GM18907 (cell line): ENCODE measurements around the gene MPPED2.
"Not testable (repeated sequence)": the region's sequence is repeated elsewhere in the genome, so short reads cannot be mapped to it uniquely, and the experiment has no call there.

ENCODE experiments used
- ATAC-seq: cut with Tn5 transposase; IDR thresholded peaks from one replicate; pipeline ENCODE4 v1.9.1; 2021; ENCODE audit warnings: mild to moderate bottlenecking, moderate library complexity; ENCODE audit not compliant: unreplicated experiment

Gene MPPED2

DNA sequence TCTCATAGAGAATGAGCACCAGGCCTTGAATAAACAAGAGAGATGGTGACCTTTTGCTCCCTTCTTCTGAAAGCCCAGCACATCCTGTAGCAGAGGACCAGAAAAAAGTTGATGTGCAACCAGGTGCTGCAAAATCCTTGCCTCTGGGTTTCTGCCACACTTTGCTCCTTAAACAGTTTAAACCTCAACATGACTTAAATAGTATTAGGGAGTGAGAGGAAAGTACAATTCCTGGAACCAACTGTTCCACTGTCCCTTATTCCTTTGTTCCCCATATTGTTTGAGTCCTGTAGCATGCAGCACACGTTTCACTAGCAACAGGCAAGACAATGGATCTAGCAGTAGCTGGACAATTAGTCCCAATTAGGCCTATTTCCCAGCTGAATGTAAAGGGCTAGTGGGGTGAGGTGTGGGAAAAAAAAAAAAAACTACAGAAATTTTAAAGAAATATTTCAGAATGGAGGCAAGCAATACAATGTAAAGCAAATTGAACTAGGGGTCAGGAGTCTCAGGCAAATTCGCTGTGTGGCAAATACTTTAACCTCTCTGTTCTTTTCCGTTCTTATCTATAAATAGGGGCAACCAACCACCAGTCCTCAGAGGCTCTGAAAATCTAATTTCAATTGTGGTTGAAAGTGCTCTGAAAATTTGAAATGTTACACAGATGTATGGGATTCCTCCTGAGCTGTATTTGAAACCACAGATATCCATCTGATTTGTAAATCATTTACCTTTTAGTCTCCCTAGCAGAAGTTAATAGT lies 6.6 kb downstream of the MPPED2 start:
- no peak for ATAC-seq

DNA sequence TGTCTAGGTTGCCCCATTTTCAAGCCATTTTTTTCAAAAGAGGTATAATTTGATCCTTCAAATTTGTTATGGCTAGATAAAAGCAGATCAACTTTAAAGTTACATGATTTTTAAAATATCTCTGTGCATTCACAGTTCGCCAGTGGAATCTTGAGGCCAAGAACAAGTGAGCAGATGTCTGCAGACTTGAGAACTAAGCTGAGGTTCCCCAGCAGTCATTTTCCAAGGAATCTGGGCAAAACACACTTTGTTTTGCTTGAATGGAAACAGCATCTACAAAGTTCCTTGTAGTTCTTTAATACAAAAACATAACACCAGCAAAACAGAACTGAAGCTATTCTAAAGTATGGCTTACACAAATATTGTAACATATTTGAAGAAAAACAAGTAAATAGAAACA lies 7.7 kb downstream of the MPPED2 start:
- ATAC-seq, result no peak

DNA sequence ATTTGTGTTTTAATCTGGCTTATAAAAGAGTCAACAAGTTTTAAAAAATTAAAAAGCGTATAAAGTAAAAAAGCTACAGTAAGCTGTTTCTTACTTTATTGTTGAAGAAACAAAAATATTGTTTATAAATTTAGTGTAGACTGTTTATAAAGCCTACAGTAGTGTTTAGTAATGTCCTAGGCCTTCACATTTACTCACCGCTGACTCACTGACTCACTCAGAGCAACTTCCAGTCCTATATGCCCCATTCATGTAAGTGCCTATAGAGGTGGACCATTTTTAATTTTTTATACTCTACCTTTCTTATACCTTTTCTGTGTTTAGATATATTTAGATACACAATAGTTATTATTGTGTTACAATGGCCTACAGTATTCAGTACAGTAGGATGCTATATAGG lies 12.2 kb downstream of the MPPED2 start:
- no peak for ATAC-seq

DNA sequence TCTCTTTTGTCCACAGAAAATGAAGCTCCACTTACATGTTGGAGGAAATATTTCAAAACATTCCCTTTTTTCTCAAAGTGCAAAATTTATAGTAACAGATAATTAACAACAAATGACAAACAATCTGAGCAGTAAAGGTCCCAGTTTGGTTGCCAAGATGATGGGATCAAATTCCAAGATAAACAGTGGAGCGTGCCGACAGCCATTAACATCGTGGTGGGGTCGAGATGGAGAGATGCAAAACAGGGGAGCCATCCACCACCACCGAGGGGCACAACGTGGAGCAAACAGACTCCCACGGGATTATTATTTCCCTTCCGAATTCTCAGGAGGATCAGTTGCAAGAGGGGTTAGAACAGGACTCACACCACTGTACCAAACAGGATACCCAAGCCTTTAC lies 17.2 kb downstream of the MPPED2 start:
- ATAC-seq, result no peak

DNA sequence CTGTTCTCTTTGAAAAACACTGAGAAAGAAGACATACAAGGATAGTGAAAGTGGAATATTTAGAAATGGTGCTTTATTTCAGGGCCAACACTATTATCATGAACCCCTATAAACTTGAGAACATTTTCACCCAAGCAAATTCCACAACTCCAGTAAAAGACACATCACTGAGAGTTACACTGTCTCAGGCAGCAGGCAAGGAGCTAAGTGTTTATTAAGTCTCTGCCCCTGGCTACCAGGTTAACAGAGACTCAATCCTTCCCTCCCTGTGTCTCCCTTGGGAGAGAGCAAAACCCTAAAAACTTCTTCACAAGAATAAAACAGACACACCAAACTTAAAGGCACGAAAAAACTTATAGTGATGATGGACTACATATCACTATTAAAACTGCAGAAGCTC lies 18.5 kb downstream of the MPPED2 start:
- no peak for ATAC-seq

DNA sequence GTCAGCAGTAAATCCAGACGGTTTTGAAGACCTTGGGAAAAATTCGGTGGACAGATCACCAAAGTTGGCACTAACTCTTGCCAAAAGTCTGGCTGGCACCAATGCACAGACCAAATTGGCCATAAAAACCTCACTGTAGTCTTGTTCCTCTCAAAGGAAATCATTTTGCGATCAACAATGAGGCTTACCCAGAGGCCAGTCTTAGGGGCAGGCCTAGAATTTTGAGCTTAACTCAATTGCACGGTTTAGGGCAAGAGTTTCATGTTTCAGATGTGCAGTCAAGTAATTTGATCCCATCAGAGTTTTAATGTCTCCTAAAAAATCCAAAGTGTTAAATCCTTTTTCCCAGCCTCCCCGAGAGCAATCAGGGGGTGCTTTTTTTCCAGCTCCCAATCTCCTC lies 19.0 kb downstream of the MPPED2 start:
- no peak for ATAC-seq

DNA sequence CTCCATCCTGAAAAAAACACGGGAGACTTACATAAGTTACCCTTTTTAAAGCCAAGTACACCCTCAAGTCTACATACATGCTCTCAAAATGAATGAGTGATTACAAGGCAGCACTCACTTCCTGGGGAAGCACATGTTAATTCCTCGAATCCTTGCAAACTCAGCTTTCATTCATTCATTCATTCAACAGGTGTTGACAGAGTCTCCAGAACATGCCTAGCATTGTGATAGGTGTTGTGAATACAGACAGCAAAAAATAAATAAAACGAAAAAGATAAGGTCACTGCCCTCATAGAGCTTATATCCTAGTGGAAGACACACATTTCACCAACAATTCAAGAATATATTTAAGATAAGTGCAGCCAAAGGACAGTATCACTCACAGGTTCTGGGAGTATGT lies 19.7 kb downstream of the MPPED2 start:
- no peak for ATAC-seq

DNA sequence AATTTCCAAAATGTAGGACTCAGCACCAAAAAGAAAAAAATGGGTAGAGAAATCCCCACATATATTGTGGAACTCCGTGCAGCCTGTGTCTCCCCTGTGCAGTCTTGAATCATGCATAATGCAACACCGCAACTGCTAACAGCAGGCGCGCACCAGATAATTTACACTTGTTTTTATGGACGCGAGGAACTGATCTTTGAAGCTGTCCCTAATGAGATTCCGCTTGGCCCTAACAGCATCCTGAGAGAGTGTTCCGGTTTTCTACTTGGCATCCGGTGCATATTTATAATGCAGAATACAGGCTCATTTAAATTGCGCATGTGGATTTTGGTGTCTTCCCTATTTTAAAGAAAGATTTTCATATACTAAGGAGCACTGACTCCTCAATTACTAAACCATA lies 21.1 kb downstream of the MPPED2 start:
- no peak for ATAC-seq

DNA sequence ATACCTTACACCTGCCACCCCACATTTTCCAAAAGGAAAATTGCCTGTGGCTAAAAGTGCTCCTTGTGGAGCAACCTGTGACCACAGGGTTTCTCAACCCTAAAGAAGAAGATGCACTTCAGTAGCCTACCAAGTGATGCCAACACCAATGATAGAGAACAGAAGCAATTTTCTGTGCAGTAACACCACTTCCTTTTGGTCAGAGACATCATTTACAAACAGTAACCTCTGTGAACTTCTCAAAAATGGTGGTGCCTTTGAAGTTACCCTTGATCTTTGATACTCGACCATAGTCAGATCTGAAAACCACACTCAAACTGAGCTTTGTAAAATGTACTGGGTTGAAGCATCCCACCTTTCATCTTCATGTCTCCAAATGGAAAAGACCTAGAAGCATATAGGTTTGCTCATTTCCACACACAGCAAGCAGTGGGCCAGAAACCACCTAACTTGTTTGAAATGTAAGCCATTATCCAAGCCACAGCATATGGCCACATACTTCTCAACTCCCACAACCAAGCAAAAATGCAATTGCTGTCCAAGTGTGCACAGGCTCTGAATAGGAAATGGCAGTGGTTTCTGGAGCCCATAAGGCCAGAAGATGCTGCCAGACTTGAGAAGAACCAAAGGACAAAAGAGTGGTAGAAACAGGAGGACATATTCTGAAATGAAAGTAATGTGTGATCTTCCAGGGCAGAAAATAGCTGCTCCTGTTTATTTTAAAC lies 24.3 kb downstream of the MPPED2 start:
- ATAC-seq, result no peak

DNA sequence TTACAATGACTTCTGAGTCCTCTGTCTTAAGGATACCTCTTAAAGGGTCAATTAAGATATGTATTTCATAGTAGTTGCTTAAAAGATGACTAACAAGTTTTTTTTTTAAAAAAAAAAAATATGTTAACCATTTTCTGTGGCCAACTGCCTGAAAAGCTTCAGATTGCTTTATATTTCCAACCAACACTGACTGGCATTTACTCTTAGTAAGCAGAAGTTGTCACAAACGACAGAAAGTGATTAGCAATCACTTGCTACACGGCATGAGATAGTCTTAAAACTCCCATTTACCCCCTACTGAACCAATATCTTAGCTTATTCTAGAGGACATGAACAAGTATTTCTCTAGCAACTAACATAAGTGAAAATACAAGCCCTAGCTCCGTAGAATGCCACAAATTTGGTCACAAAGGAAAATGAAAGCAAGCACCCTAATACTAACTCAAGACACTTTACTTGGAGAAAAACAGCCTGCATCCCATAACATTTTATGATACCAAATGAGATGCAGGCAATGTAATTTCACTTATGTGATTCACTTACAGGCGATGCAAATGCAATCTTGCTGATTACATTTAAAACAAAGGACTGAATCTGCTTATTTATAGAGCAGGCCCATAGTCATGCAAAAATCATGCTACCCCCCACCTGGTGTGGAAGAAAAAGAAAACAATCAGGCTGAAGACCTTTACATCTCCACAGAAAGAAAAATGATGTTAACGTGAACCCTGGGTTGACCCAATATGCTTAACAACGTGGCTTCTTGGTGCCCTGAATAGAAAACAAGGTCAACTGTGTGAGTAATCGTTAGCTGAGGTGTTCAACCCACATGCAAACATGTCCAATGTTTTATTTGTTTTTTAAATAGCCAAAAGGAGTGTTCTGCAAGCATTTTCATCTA lies 25.7 kb downstream of the MPPED2 start:
- no peak for ATAC-seq

DNA sequence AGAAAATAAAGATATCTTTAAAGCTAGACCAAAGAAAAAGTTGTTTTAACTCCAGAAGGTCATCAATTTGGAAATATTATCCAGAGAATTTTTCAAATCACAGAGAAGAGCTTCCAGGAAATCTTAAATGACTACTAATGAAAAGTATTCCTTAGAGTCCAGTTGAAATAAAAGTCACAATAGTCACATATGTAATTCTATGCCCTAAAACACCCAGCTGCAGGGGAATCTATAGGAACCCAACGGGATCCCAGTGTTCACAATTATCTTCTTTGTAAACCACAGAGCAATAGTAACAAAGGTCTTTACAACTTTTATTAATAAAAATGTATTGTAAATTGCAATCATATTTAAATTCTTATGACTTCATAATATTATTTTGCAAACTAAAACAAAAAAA lies 27.1 kb downstream of the MPPED2 start:
- no peak for ATAC-seq

DNA sequence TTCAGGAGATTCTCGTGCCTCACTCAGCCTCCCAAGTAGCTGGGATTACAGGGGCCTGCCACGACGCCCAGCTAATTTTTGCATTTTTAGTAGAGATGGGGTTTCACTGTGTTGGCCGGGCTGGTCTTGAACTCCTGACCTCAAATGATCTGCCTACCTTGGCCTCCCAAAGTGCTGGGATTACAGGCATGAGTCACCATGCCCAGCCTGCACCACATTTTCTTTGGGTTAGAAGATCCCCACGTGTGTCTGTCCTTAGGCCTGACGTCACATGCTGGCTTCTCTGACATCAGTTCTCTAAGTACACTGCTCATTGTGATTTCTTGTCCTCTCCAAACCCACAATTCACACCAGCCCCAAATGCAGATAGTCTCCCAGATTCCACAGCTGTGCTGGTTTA lies 31.6 kb downstream of the MPPED2 start:
- ATAC-seq, result not testable (repeated sequence)

DNA sequence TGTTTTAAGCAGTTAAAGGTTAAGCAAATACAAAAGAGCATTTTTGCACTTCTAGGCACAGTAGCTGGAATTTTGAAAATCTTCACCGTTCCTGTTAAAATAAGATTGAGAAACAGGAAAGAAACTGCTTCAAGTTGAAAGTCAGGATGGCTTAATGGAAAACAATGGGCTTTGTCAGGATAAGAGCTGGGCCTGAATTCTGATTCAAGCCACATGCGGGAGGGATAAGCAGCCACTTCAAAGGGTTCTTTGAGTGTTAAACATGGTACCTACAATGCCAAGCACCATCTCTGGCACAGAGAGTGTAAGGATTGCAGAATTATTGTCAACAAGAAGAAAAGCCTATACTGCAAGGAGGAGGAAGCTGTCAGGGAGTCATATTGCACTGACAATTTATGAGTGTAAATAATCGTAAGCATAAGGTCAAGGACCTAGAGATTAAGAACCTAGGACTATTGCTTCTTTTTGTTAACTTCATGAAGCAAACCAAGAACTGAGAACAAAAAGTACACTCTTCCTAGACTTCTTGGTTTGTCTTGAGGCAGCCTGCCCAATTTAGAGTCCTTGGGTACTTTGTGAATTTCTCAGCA lies 32.5 kb downstream of the MPPED2 start:
- ATAC-seq, result no peak

DNA sequence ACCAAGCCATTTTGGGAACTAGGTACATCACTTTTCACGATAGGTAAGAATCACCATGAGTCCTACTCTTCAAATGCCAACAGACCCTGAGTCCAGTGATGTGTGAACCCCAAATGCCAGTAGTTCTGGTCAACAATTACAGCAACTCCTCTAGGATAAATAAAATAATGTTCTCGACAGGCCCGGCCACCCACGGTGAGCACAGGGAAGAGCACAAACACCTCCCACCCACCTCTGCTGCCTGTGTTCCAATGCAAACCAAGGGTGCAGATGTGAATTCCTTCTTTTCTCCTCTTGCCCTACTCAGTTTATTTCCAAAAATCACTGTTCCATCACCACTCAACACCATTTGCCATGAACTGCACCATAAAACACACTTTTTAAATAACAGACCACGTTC lies 33.3 kb downstream of the MPPED2 start:
- no peak for ATAC-seq

DNA sequence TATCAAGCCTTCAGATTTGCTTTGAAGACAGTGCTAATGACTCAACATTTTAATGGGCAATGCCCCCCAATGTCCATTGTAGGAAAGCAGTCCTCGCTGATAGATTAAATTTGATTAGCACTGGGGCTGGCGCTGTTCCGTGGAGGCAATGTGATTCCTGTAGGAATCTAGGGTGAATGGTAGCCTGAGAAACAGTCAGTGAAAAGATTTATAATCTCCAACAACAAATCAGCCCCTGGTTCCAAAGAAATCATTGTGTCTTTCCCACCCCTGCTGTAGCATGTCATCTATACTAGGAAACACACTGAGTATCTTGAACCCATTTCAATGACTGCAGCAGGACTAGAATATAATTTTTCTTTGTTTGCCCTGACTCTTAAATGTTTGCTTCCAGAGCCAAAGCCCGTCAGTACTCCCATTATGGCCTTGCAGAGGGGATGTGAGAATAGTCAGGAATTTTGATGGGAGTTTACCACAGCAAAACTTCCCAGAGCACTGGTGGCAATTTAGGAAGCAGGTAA lies 36.1 kb downstream of the MPPED2 start:
- no peak for ATAC-seq

DNA sequence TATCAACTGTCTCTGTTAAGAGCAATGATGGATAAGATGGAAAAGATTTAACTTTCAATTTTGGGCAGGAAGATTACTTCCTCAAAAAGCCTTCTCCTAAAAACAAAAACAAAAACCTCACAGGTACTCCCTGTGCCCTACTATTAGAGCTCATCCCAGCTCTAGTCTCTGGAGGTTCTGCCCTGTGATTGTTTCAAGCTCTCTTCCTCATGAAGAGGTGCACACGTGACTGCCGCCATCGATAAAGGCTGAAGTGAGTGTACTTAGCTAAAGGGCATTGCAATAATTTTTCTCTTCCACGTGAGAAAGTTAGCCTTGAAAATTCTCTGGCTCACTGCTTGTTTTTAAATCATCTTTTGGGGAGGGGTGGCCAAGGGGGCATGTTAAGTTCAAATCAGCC lies 36.6 kb downstream of the MPPED2 start:
- no peak for ATAC-seq

DNA sequence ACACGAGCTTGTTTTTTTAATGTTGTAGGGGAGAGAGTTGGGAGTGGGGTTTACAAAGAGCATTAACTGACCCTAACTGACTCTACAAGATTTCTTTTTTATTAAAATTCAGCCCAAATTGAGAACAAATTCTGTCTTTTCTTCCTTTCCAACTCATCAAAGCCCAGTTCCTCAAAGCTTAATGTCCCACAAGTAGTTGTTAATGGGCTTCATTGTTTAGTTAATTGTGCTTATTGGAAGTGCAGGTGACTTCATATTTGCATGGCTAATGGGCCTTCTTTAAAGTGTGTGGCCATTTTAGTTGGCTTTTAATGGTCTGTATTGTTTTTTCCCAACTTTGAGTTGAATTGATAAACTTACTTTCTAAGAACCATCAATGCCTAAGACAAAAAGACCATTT lies 39.8 kb downstream of the MPPED2 start:
- no peak for ATAC-seq

DNA sequence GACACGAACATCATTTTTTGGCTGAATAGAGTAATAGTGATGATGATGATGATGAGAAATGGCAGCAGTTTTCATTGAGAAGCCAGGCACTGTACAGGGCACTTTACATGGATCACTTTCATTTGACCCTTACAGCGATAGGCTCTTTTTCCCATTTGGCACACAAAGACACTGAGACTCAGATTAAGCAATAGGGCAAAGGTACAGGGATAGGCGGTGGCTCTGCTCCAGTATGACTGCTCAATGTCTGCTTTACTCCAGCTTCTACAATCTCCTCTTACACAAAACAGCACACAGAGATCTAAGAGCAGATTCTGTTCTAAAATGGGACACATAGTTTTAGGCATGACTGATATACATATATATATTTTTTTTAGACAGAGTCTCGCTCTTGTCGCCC lies 40.6 kb downstream of the MPPED2 start:
- ATAC-seq, result no peak

DNA sequence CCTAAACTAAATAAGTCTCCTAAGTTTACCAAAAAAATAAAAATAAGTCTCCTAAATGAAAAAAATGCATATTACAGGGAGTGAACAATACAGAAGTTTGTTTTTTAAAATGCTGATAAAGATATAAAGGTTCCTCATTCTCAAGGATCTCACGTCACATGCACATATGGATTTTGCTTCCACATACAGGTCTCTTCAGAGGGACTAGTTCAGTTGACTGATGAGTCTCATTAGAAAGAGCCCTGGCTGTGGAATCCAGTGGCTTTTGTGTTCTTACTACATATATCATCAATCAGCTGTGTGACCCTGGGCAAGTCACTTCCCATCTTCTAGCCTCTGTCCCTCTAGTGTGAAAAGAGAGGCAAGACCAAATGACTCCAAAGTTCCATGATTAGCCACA lies 43.1 kb downstream of the MPPED2 start:
- ATAC-seq, result no peak

DNA sequence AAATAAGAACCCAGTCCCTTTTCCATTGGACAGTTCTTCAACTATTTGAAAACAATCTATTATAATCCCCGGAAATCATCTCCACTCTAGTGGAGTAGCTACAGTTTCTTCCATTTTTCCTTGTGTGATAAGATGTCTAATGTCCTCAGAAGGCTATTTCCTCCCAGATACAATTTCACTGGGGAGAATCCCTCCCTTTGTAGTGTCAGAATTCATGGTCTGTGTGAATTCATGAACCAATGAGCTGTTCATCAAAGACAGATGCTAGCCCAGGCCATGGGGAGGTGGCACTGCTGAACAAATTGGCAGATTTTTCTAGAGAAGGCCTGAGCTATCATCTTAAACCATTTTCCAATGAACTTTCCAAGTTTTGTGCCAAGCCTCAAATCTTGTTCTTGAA lies 45.4 kb downstream of the MPPED2 start:
- no peak for ATAC-seq

DNA sequence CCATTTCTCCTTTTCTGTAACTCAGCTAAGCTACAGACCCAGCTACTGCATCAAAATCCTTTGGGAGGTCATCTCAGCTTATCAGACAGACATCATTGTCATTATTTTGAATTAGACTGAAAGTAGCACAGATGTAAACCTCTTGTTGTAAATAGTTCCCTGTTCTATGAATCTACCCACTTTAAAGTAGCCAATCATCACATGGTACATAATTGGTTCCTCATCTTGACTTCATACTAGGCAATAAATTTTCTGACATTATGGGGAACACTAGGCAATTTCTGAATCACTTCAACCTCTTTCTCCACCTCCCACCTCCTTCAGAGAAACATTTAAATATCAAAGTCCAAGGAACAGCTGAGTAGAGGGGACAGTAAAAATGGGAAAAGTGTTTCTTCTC lies 47.9 kb downstream of the MPPED2 start:
- no peak for ATAC-seq
